ENCODE data around the gene CDKAL1. TPM values are rescaled to one million over a fixed set of nuclear protein-coding genes. Genes with fewer than 3 reads are reported as not detected.

Gene CDKAL1
- total RNA-seq, 6 experiments from 2014 or later = 9.2 to 14.3 (median 11.9) TPM

DNA sequence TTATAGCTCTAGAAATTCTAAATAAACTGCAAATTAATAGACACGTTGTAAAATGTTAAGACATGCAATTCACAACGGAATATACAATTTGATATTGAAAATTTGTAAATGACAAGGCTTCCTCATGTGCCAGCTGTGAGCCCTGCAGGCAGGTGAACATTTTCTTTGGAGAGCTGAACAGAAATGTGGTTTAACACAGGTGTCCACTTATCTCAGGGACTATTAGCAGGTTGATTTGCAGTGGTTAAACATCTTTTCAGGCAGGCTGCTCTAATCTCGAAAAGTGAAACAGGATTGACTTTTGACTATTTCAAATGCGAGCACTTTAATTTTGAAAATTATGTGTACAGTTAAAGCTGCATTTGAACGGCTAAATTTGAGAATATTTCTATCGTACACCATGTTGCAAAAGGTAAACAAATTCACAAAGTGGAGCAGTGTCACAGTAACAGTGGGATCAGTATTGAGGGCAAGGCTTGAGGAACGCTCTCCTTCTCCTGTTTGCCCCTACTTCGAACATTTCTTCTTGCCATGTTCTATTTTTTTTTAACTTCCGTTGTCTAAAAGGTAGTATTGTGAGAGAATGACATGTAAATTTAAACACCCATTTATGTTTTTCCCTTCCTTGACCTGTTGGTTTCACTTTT, 210.8 kb downstream of the CDKAL1 start:
- no peak overlapping the region for H3K27ac Mint-ChIP-seq

GRCh38 chr6:20746024-20746423, 211.8 kb downstream of the CDKAL1 start:
- H3K36me3 Mint-ChIP-seq (ENCODE audit: low read depth) = peaks cover 15% of the 10 kb centered on the region; the same call in 1 of the 2 replicates
- no peaks in the 10 kb centered on the region for H3K27me3 Mint-ChIP-seq (ENCODE audit: insufficient read depth)
- no peak overlapping the region for H3K27ac Mint-ChIP-seq
- no peaks in the 10 kb centered on the region for H3K9me3 Mint-ChIP-seq
- TF ChIP-seq, protein P1, sequence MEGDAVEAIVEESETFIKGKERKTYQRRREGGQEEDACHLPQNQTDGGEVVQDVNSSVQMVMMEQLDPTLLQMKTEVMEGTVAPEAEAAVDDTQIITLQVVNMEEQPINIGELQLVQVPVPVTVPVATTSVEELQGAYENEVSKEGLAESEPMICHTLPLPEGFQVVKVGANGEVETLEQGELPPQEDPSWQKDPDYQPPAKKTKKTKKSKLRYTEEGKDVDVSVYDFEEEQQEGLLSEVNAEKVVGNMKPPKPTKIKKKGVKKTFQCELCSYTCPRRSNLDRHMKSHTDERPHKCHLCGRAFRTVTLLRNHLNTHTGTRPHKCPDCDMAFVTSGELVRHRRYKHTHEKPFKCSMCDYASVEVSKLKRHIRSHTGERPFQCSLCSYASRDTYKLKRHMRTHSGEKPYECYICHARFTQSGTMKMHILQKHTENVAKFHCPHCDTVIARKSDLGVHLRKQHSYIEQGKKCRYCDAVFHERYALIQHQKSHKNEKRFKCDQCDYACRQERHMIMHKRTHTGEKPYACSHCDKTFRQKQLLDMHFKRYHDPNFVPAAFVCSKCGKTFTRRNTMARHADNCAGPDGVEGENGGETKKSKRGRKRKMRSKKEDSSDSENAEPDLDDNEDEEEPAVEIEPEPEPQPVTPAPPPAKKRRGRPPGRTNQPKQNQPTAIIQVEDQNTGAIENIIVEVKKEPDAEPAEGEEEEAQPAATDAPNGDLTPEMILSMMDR (IDR thresholded peaks at IDR 0.05) = no peak
- H3K4me1 Mint-ChIP-seq (ENCODE audit: low read depth) = peaks cover 33% of the 10 kb centered on the region
- no peak overlapping the region for H3K4me3 Mint-ChIP-seq
- no peak for DNase-seq

More for the DNA sequence above, 210.8 kb downstream of the CDKAL1 start:
- H3K4me1 Mint-ChIP-seq (ENCODE audit: low read depth) = peaks cover 23% of the 10 kb centered on the region
- H3K9me3 Mint-ChIP-seq = no peaks in the 10 kb centered on the region
- H3K27me3 Mint-ChIP-seq (ENCODE audit: insufficient read depth) = no peaks in the 10 kb centered on the region
- peaks cover 17% of the 10 kb centered on the region; the same call in 1 of the 2 replicates for H3K36me3 Mint-ChIP-seq (ENCODE audit: low read depth)
- TF ChIP-seq, protein P1 (IDR thresholded peaks at IDR 0.05) = no peak
- no peak overlapping the region for H3K4me3 Mint-ChIP-seq
- no peak for DNase-seq

DNA sequence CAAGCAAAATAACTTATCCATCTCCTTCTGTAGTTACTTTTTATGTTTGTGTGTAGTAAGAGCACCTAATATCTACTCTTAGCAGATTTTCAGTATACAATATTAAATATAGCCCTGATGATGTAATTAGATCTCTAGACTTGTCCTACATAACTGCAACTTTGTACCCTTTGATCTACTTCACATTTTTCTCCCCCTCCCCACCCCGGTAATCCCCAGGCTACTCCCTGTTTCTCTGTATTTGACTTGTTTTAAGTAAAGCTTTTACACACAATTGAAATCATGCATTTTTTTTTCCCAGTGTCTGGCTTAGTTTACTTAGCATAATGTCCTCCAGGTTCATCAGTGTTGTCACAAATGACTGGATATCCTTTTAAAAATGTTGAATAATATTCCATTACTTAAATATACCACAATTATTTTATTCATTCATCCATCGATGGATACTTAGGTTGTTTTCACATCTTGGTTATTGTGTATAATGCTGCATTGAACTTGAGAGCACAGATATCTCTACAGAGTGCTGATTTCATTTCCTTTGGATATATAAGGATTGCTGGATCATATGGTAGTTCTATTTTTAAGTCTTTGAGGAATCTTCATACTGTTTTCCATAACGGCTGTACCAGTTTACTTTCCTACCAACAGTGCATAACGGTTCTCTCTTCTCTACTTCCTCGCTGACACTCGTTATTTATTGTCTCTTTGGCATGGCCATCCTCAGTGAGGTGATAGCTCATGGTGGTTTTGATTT, 212.7 kb downstream of the CDKAL1 start:
- Mint-ChIP-seq H3K36me3 (ENCODE audit: low read depth) (peaks cover 7% of the 10 kb centered on the region; the same call in 1 of the 2 replicates), H3K9me3 (no peaks in the 10 kb centered on the region), H3K4me1 (ENCODE audit: low read depth) (peaks cover 42% of the 10 kb centered on the region), H3K27me3 (ENCODE audit: insufficient read depth) (no peaks in the 10 kb centered on the region), H3K4me3 (no peak overlapping the region), H3K27ac (no peak overlapping the region)
- TF ChIP-seq, protein P1 (IDR thresholded peaks at IDR 0.05) = no peak
- DNase-seq = no peak

DNA sequence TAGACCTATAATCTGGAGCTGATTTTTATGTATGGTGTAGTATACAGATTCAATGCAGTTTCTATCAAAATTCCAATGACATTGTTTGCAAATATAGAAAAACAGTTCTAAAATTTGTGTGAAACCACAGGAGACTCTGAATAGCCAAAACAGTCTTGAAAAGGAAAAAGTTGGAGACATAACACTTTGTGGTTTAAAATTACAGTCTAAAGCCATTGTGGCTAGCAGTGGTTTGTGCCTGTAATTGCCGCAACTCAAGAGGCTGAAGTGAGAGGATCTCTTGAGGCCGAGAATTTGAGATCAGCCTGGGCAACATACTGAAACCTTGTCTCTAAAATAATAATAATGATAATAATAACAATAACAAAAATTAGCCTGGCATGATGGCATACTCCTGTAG, 213.7 kb downstream of the CDKAL1 start:
- TF ChIP-seq, protein P1 (IDR thresholded peaks at IDR 0.05) = no peak
- Mint-ChIP-seq H3K27ac (no peak overlapping the region), H3K36me3 (ENCODE audit: low read depth) (peaks cover 5% of the 10 kb centered on the region; the same call in 1 of the 2 replicates), H3K9me3 (no peaks in the 10 kb centered on the region), H3K27me3 (ENCODE audit: insufficient read depth) (no peaks in the 10 kb centered on the region), H3K4me3 (no peak overlapping the region), H3K4me1 (ENCODE audit: low read depth) (peaks cover 50% of the 10 kb centered on the region)
- no peak for DNase-seq

- H3K9me3 Mint-ChIP-seq = no peaks in the 10 kb centered on the region
- H3K27ac Mint-ChIP-seq = no peak overlapping the region
- H3K36me3 Mint-ChIP-seq (ENCODE audit: low read depth) = peaks cover 14% of the 10 kb centered on the region
- TF ChIP-seq, protein P1 (IDR thresholded peaks at IDR 0.05) = no peak
- no peak overlapping the region for H3K4me3 Mint-ChIP-seq
- H3K4me1 Mint-ChIP-seq (ENCODE audit: low read depth) = peaks cover 49% of the 10 kb centered on the region
- DNase-seq = no peak
- no peaks in the 10 kb centered on the region; the same call in 1 of the 2 replicates for H3K27me3 Mint-ChIP-seq (ENCODE audit: insufficient read depth)
Measured at GRCh38 chr6:20751293-20751935, 217.2 kb downstream of the CDKAL1 start.
